ENCODE measurements around the gene PODNL1.
"Not testable (repeated sequence)": the region's sequence is repeated elsewhere in the genome, so short reads cannot be mapped to it uniquely, and the experiment has no call there.

Gene PODNL1

DNA sequence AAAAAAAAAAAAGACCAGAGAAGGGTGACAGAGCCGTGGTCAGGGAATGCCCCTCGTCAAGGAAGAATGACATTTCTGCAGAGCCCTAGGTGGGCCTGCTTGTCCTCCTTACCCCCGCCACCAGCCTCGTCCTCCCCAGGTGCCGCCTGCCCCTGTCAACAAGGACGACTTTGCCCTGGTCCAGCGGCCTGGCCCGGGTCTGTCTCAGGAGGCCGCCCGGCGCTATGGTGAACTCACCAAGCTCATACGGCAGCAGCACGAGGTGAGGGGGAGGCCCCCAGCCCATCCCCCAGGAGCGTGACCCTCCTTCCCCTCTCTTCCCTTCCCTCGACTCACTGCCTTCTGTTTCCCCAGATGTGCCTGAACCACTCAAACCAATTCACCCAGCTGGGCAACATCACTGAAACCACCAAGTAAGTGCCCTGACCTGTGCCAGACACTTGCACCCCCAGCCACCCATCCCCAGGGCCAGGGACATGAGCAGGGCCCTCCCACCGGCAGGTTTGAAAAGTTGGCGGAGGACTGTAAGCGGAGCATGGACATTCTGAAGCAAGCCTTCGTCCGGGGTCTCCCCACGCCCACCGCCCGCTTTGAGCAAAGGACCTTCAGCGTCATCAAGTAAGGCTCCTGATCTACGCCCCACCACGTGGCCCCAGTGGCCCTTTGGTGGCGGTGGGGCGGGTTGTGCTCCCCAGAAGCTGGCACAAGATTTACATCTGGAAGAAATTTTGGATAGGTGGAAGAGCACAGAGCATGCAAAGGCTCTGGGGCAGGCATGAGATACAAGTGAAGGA, 14.8 kb downstream of the PODNL1 start:
- no peak for DNase-seq

DNA sequence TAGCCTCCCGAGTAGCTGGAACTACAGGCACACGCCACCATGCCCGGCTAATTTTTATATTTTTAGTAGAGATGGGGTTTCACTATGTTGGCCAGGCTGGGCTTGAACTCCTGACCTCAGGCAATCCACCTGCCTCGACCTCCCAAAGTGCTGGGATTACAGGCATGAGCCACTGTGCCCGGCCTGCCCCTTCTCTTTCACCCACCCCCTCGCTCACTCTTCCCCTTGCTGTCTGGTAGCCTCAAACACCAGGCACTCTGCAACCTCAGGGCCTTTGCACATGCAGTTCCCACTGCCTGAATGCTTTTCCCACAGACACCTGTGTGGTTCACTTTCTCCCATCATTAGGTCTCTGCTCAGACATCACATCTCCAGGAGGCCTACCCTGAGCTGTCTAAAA, 16.1 kb downstream of the PODNL1 start:
- not testable (repeated sequence) for DNase-seq

DNA sequence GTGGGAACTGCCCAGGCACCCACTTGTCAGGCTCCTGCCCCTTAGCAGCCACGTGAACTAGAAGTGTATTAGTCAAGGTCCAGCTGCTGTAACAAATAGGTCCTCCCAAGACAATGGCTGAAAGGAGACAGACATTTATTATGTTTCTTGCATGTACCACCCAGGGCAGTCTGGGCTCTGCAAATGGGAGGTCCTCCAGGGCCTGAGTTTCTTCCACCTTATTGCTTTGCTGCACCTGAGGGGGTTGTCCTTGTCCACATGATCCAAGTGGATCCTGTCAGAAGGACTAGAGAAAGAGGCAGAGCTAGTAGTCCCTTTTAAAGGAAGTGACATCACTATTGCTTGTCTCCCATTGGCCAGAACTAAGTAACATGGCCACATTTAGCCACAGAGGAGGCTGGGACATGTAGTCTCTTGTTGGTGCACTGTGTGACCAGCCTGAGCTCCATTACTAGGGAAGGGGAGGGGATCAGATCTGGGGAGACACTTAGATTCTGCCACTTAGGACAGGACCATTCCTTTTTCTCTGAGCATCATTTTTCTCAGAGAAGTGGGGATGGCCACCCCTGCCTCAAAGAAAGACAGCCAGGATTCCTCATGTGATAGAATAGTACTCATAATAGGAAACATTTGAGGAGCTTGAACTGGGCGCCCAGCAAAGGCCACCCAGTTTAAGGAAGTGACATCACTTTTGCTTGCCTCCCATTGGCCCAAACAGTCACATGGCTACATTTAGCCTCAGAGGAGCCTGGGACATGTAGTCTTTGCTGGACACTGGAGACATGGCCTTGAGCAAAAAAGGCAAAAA, 17.1 kb downstream of the PODNL1 start:
- peak; percentile 13 for DNase-seq

GRCh38 chr19:13920524-13920923, 17.7 kb downstream of the PODNL1 start:
- DNase-seq = no peak

DNA sequence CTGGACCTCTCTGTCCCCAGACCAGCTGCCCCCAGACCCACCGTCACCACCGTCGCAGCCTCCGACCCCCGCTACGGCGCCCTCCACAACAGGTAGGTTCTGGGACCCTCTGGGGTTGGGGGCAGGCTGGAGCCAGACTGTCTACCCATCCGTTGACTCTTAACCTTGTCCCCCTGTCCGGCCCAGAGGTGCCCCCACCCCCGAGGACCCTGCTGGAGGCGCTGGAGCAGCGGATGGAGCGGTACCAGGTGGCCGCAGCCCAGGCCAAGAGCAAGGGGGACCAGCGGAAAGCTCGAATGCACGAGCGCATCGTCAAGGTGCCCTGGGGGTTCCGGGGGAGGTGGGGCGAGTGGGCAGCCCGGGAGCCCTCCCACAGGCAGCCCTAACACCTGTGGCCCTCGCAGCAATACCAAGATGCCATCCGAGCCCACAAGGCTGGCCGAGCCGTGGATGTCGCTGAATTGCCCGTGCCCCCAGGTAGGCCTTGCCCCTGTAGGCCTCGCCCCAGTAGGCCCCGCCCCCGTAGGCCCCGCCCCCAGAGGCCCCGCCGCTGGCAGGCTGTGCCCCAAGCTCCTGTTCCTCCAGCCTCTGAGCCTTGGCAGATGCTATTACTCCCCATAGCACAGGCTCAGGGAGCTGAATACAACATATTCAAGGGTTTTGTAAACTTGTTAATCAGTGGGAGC, 19.3 kb downstream of the PODNL1 start:
- no peak for DNase-seq

GRCh38 chr19:13917888-13918406, 20.3 kb downstream of the PODNL1 start:
- DNase-seq = no peak

- no peak for DNase-seq
Observed at GRCh38 chr19:13914777-13915176, 23.4 kb downstream of the PODNL1 start.

GRCh38 chr19:13913352-13913751, 24.9 kb downstream of the PODNL1 start:
- no peak for DNase-seq

DNA sequence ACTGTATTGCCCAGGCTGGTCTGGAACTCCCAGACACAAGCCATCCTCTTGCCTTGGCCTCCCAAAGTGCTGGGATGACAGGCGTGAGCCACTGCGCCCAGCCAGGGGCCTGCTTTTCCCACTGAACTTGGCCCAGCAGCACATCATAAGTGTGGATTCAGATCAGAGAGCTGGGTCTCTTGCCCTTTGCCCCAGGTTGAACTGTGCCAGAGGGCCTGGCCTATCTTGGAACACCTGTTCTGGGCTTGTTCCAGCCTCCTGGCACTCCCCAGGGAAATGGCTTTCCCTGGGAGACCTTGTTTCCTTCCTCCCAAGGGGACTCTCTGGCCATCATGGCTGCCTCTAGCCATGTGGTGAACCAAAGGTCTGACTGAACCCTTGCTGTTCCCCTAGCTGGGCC, 28.8 kb downstream of the PODNL1 start:
- DNase-seq = no peak

GRCh38 chr19:13908674-13909073, 29.5 kb downstream of the PODNL1 start:
- DNase-seq = no peak

DNA sequence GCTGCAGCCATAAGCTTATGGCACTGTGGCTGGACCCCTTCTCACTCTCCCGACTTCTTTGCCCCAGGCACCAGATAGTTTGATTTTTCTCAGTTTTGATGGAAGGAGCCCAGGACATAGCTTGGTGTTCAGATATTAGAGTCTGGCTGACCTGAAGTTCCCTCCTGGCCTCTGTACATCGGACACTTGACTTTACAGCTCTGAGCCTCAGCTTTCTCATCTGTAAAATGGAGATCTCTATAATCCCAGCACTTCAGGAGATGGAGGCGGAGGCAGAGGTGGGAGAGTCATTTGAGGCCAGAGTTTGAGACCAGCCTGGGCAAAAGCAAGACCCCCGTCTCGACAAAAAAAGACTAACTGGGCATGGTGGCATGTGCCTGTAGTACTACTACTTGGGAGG, 31.3 kb downstream of the PODNL1 start:
- DNase-seq = no peak

GRCh38 chr19:13906521-13906904, 31.7 kb downstream of the PODNL1 start:
- DNase-seq = no peak

GRCh38 chr19:13905634-13906520, 32.3 kb downstream of the PODNL1 start, which contains the start of the genes BRME1 and CC2D1A:
Gene BRME1 (minus strand): TSS chr19:13906117. CDS start chr19:13904892, 1,225 bp downstream.
Gene CC2D1A (plus strand): TSS chr19:13906201. CDS start chr19:13906442, 241 bp downstream.
- peak; percentile 42 for DNase-seq

DNA sequence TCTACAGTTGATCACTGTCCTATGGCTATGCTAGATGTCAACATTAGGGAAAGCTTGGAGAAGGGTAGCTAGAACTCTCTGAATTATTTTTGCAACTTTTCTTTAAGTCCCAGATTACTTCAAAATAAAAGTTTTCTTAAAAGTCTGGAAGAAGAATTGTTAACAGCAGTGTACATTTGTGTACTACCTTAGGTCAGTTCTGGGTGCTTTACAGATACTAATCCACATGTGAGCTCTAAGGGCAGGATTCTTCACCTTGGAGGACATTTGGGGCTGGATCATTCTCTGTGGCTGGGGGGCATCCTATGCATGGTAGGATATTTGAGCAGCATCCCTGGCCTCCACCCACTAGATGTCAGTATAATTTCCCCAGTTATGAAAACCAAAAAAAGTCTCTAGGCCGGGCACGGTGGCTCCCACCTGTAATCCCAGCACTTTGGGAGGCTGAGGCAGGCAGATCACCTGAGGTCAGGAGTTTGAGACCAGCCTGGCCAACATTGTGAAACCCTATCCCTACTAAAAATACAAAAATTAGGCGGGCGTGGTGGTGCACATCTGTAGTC, 35.1 kb downstream of the PODNL1 start:
- DNase-seq = no peak

DNA sequence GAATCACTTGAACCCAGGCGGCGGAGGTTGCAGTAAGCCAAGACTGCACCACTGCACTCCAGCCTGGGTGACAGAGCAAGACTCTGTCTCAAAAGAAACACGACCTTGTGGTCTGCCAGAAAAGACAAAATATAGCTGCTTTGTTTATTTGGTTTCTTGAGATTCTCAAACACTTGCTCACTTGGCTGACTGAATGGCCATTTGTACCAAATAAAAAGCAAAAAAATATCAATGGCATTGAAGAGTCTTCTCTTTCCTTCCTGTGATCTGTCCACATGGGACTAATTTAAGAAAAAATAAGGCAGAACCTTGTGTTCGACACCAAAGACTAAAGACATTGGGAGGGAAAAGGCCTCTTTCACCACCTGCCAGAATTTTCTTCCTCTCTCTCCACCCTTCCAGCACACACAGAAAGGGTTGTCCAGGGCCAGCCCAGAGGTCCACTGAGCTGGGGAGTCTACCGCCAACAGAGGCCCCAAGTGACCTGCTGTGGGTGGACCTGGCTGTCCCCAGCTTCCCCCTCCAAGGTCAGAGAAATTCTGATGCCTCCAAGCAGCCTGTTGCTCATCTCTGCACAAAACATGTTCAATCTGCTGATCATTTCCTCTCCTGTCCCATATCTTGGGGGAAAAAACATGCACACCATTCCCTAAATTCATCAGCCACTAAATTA, 38.2 kb downstream of the PODNL1 start:
- DNase-seq = no peak

DNA sequence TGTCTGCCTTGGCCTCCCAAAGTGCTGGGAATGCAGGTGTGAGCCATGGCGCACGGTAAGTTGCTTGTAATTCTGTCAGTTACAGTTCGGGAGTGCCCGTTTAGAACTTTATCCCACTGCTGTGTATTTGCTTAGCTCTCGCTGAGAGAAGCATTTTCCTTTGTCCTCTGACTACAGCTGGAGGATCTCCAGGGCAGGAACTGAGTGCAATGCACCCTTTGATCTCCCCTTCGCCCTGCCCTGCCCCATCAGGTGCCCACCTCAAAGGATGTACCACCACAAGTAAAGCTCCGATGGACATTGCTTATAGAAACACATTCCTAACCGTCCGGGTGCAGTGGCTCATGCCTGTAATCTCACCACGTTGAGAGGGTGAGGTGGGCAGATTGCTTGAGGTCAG, 38.8 kb downstream of the PODNL1 start:
- no peak for DNase-seq

- DNase-seq = no peak
Observed at GRCh38 chr19:13896227-13896626, 42.0 kb downstream of the PODNL1 start.

DNA sequence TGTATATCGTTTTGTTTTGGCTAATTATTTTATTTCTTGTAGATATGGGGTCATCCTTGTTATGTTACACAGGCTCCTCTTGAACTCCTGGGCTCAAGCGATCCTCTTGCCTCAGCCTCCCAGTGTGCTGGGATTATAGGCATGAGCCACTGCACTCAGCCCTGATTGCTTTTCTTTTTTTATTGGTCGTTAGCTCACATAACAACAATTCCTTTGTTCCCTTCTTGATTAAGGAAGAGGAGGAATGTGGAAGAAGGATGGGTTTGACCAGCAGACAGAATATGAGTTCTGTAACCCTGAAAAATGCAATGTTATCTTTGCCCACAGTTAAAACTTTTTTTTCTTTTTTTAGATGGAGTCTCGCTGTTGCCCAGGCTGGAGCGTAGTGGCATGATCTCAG, 43.7 kb downstream of the PODNL1 start:
- DNase-seq = no peak

GRCh38 chr19:13892870-13893269, 45.3 kb downstream of the PODNL1 start:
- no peak for DNase-seq

DNA sequence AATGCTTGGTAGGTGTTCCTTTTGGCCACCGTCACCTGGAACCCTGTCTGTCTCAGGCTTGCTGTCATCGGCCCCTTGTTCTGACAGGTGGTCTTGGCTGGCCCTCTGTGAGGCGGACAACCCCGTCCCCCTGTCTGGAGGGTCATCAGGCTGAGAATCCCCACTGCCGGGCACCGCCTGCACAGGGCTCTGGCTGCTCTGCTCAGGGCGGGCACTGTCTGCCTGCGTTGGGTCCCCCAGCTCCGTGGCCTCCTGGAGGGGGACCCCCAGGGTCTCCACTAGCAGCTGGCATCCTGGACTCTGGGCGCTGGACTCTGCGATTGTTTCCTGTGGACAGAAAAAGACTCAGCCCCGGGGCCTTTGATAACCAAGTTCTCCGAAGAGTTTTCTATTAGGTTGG, 48.1 kb downstream of the PODNL1 start:
- no peak for DNase-seq

GRCh38 chr19:13888281-13888680, 49.9 kb downstream of the PODNL1 start:
- no peak for DNase-seq
